GM04504 (cell line): Measurements from ENCODE around the gene SOX6.
A peak's percentile ranks its signal among the peaks of the same experiment; 100 is the strongest.

Experiments used
- DNase-seq: peaks from one replicate; pipeline ENCODE4 v3.0.0-alpha.2; 2012; ENCODE audit warnings: low read depth

SOX6 gene

DNA sequence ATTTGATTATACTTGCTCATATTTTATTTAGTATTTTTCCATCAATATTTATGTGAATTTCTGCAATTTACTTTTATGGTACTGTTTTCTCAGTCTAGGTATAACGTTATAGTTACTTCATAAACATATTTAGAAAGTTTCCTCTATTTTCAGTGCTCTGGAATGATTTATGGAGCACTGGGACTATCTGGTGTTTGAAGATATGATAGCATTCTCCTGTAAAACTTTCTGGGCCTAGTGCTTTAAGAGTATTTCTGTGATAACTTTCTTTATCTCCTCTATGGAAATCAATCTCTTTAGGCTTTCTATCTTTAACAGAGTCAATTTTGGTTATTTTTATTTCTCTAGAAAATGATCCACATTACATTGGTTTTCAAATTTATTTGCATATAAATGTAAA, 85.1 kb downstream of the SOX6 start:
- no peak for DNase-seq

DNA sequence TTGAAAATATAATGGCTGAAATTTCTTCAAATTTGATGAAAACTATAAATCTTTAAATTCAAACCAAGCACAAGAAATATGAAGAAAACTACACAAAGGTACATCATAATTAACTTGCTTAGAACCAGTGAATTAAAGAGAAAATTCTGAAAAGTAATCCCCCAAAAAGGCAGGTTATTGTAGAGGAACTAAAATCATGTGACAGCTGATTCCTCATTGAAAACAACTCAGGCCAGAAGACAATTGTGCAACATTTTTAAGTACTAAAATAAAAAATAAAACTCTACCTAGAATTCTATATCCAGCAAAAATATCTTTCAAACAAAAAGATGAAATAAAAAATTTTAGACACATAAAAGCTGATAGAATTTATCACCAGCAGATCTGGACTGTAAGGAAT, 90.3 kb downstream of the SOX6 start:
- DNase-seq = no peak

DNA sequence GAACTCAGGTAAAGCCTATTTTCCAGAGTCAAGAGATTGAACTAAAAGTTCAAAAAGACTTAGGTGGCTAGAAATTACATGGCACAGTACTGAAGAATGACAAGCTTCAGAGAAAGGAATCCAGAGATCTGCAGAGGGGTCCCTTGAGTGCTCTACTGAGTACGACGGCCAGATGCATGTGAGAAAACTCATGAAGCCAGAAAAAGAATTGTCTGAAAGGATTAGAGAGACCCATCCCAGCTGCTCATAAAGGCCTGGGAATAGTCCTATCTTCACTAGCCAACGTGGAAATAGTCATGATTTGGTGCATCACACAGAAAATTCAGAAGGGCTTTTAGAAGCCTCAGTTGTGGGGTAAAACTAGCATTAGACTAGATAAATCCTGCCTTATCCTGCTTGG, 91.3 kb downstream of the SOX6 start:
- no peak for DNase-seq

DNA sequence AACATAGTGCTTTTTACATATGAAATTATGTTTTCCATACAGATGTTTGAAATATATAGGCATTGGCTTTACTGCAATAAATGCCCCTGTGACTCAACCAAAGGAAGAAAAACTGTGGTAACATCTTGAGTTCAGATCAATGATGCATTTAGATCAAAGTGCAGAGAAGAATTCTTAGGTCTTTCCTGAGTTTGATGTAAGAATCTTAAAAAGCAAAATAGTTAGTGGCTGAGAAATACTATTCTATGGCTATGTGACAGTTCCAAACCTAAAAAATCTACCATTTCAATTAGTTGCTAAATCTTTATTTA, 93.7 kb downstream of the SOX6 start:
- no peak for DNase-seq

DNA sequence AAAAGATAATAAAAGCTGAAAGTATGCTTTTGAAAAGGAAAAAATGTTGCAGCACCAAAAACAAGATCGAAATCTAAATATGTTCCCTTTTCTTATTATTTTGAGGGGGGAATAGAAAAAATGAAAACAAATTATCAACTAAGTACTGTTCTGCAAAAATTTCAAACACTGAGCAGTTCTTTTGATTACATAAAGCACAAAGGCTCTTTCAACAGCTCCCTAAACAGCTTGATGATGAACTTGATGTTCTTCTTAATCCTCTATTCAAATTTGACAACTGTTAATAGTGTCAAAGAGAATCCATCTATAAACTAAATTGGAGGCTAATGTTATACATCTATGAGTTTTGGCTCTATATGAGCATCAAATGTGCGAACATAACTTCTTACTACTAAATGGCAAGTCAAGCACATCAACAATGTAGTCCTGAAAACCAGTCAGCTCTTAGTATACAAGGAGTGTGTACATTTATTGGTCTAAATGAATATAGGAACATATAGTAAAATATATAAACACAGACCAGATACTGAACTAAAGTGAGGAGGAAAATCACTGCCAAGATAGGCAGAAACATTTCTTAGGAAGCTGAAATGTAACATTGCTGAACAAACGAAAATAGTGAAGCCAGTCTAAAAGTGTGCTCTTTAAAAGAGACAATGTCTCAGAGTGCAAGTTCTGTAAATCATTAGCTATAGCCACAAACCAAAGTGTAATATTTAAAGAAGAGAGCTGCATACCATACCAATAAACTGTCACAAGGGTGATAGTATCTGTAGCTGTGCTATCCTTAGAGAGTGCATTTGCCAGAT, 94.3 kb downstream of the SOX6 start:
- no peak for DNase-seq

DNA sequence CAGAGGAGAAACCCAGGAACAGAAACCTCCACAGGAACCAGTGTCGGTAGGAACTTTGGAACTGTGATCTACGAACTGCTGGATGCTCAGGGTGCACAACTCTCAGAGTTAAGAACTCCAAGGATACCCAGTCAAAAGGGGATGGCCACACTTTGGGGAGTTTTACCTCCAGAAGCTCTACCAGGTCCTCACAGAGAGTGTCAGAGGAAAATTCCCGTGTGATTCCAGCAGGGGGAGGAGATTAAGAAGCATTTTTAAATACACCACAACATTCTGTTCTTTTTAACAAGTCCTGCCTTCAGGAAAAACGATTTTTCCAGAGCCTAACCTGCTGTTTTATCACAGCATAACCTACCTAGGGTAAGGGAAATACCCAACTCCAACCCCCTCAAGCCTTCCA, 104.0 kb downstream of the SOX6 start:
- DNase-seq = peak; percentile 3

DNA sequence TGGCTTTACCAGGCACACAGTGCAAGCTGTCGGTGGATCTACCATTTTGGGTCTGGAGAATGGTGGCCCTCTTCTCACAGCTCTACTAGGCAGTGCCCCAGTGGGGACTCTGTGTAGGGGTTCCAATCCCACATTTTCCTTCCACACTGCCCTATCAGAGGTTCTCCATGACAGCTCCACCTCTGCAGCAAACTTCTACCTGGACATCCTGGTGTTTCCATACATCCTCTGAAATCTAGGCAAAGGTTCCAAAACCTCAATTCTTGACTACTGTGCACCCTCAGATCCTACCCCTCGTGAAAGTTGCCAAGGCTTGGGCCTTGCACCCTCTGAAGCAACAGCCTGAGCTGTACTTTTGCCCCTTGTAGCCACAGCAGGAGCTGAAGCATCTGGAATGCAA, 108.1 kb downstream of the SOX6 start:
- DNase-seq = no peak

DNA sequence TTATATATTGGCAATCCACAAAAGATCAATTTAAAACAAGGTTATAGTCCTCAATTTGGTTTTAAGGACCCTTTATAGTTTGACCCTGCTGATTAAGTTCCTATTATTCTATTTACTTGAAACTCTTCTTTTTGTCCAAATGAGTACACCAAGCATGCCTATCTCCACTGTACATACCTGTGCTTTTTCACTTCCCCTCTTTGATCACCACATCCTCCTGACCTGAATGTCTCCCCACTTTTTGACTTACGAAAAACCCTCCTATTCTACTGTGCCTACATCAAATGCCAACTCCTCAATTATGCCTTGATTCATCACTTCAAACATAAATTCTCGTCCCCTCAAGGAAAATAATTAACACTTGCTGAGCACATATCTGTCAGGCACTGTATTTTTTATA, 113.5 kb downstream of the SOX6 start:
- DNase-seq = no peak

DNA sequence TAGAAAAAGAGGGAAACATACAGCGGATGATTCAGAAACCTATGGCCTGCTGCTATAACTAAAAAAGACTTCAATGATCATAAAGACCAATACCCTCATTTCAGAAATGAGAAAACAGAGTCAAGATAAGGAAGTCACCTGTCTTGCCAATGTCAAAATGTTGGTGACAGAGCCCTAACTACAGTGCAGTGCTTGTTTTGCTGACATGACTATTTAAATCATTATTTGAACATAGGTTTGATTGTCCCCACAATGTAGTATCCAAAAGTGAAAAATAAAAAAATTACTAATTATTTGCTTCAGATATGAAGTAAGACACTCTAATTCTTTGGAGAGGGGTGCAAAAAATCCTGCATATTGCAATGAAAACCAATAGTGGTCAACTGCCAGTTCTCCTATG, 115.7 kb downstream of the SOX6 start:
- DNase-seq = no peak

DNA sequence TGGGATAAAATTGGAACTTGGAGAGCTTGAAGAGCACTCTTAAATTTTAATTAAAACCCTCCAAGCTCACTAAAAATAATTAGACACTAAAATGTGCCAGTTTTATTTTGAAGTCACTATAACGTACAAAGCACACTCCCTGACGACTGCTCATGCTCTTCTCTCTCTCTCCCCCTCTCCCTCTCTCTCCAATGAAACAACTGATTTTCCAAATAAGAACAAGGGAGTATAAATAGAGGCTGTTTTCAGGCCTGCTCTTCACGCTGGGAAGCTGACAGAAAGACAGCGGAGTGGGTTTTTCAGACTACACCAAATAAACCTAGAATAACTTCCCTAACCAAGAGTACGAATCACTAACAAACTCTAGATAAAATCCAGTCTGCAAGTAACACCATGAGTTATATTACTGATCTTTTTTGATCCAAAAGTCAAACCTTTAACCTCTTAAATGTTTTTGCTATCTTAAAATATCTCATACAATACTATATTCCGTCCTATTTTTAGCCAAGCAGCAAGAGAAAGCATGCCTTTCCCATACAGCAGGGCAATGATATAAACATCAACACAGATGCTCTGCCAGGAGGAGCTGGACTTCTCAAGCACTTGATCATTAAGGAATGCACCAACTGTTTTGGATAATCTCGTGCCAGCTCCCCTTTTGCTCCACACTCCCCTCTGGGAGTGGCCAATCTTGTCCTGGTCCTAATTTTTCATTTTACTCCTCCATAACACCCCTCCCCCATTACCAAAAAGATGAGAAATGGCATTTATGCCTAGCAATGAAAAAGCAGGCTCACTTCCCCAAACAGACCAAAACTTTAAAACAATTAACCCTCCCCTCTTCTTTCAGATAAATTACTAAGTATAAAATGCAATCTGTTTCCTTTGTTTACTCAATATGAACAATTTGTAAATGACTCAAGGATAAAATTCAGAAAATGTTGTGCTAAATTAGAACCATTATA, 116.9 kb downstream of the SOX6 start:
- DNase-seq = no peak

DNA sequence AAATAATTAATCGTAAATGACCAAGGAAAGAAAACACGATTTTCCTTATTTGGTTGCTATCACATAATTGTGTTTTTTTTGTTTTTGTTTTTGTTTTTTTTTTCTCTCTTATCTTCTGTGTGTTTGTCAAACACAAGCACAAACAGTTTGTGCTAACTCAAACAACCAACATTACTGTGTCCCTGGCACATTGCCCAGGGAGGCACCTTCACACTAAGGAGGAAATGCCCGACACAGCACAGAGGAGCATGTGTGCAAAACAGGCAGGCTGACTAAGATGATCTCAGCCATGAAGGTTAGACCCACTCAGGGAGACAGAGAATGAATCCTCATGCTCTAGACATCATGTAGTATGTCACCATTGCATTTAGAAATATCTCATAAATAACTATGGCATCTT, 130.1 kb downstream of the SOX6 start:
- DNase-seq = peak; percentile 3

DNA sequence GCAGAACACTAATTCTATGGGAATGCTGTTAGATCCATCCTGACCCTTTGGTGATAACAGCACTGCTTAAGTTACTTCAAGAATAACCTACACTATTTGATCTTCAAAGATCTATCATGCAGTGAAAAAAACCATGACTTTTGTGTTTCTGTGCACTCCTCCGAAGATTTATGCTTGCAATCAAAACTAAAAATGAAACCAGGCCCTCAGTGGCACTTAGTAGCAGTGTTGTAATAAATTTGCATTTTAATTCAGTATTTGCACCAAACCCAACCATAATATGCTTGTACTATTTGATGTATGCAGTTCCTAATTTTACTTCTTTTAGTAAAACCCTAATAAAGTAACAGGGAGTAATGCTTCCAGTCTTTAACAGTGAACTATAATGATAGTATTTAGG, 130.7 kb downstream of the SOX6 start:
- DNase-seq = no peak

DNA sequence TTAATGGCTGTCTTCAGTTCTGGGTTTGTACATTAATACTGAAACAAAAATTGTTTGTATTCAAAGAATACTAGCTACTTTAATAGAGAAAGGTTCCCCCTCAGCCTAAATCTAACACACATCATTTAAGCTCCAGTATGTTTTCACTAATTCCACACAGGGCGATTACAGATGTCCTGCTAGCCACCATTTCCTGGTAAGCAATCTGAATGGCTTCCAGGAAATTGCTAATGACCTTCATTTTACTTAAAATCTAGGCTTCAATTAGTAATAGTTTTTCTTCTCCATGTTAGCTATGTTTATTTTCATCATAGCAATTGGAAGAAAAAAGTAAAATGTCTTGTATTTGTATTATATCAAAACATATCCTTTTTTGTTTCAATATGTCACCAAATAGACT, 132.8 kb downstream of the SOX6 start:
- no peak for DNase-seq

DNA sequence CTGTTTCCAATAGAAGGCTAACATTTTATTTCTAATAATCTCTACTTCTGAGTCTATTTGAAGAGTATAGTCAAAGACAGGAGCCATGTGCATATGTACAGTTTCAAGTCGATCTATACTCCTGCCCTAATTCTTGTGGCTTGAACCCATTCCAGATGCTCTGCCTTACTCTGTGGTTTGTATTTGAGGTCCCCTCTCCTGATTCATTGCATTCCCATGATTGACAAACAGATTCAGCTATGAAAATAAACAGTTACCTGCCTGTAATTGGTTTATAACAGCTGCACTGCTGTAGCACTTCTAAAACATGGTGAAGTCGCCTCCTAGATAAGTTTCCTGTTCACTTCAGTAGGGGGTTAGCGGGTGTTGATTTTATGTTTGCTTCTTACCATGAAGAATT, 138.7 kb downstream of the SOX6 start:
- DNase-seq = no peak

DNA sequence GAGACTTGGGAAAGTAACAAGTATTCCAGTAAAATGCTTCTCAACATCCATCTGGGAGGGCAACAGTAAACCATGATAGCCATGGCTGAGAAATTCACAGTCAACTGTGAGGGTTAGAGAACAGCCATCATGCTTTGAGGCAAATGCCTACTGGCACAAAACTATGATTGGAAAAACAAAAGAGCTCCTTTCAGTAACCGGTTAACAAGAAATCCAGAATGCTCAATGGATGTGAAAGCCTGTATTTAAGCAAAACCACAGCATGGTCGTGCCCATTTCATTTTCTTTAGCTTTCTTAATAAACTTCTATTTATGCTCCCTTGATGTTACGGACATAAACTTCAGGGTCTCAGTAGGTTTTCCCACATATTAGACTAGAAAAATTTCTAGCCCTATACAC, 139.5 kb downstream of the SOX6 start:
- DNase-seq = no peak

DNA sequence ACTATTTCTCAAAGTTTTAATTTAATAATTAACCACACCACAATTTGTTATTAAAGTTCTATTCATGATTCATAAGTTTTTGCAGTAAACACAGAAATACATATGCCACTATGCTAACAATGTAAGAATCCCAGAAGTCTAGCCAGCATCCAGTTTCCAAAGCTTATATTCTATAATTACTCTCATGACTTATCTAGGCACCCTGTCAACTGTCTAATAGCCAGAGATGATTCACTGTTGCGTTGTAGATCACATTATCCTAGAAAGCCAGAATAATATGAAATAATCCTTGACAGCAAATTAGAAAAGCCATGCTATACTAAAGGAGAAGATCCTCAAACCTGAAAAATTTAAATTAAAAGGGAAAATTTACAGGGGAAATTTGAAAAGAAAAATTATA, 141.0 kb downstream of the SOX6 start:
- DNase-seq = no peak

DNA sequence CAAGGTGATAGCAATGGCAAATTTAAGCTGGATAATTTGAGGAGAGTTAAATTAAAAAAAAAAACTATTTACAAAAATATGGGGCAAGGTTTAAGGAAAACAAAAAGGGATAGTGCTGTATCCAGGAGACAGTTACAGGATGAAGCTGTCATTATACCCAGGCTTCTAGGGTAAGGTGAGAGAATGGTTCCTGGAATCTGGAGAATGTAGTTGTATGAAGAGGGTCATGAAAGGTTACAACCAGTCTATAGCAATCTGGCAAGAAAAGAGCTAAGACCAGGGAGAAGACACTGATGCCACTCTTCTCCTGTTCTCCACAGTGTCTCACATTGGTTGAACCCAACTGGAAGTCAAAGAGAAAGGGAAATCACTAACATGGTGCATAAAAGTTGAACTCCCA, 144.9 kb downstream of the SOX6 start:
- no peak for DNase-seq

DNA sequence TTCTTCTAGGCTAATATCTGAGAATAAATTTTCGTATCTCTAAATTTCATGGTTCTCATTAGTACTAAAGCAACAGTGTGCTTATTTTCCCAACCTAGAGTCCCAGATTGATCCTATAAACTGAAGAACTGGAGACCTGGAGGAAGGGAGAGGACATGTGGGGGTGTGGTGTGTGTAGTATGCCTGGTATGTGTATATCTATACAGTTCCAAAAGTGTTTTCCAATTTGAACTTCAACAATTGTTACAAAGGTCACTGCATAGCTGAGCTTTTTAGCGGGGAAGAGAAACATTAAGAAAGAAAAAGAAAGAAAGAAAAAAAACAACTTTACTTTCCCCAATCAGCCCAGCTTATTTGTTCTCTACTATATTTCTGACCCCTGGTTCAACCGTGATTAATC, 152.1 kb downstream of the SOX6 start:
- no peak for DNase-seq

DNA sequence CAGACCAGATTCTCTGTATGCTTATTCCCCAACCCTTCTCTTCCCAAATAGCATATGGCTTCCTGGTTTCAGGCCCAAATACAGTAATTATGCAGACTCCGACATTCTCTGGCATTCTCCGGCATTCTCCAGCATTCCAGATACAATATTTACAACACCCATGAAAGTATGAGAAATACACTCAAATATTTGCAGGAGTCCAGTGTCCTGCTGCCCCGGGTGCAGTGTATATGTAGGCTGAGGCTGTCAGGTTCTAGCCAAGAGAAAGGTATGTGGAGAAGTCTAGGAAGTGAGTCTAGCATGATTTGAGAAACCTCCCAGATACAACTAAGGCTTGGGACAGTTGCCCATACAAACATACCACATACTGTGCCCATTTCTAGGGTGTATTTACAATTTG, 160.7 kb downstream of the SOX6 start:
- peak; percentile 35 for DNase-seq

DNA sequence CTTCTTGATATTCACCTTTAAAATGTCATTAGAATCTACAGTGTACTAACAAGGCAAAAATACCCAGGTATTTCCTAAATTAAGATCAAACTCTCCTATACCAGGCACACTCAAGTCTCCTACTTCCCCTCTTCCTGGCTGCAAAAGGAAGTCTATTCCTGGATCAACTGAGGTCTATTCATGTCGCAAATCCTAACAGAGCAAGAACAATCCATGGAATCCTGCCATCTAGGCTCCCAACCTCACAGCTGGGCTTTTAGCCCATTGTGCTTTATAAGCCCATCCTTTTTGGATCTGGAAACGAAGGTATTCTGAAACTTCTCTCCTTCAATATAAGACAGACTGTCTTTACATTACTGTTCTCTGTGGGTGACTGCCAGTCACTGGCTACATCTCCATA, 161.8 kb downstream of the SOX6 start:
- no peak for DNase-seq

DNA sequence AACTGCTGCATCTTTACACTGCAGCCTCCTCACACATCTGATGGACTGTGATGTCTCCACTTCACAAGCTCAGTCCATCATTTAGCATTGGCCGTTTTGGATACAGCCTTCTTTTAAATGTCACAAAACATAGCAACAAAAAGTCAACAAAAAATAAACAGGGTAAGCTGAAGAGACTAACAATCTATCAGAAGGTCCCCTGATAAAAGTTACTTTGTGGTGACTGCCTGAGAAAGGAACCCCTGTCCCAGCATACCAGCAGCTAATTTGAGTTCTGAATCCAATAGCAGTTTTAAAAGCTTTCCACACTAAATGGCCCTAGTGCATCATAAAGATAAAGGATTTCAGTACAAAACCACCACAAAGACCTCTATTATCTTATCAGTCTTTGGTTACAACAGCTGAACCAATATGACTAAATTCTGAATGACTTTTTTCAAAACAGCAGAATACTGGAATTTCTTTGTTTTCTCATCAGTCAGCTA, 162.4 kb downstream of the SOX6 start:
- no peak for DNase-seq

DNA sequence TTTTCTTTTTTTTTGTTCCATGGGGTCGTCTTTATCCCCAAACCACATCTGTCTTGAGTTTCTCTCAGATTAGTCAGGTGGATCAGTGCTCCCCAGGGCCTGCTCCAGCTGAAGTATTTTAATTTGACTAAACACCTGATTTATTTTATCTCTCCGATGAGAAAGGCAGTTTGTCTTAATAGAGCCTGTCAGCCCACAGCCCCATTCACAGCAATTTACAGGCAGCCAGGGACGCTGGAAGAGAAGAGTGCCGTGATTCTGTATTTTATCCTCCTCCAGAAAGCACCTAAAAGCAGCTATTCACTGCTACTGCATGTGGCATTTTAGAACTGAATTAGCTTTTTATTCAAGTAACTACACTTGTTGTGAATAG, 164.5 kb downstream of the SOX6 start:
- DNase-seq = no peak

DNA sequence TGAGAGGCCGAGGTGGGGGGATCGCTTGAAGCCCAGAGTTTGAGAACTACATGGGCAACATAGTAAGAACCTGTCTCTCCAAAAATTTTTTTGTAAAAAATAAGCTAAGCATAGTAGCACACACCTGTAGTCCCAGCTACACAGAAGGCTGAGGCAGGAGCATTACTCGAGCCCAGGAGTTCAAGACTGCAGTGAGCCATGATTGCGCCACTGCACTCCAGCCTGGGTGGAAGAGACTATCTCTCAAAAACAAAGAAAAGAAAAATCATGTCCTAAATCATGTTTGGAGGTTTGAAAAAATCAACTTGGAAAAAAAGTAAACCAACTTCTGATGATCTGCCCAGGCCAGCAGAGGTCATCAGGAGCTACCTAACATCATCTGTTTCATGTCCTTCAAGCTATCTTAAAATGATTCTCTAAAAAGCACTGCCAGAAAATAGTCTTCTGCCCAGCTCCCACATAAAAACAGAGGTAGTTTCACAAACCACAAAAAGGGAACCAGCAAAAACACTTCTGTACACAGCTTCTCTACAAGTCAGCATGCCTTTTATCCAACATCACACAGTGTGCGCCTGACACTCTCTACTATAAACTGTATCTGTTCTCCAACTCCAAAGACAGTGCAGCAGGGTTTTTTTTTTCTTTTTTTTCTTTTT, 165.0 kb downstream of the SOX6 start:
- no peak for DNase-seq
